NCI-H187 treated with DMSO at 0.1 percent for 48 hours (cell line): Measurements from ENCODE around the gene C20orf173.
"Not testable (repeated sequence)": the region's sequence is repeated elsewhere in the genome, so short reads cannot be mapped to it uniquely, and the experiment has no call there.

Source experiments
- DNase-seq: peaks from one replicate; lab custom pipeline; 2025; lab: John Stamatoyannopoulos, UW

C20orf173 gene

GRCh38 chr20:35546127-35546526 lies 16.7 kb upstream of the C20orf173 start:
- no peak for DNase-seq

GRCh38 chr20:35544941-35545340 lies 15.5 kb upstream of the C20orf173 start:
- not testable (repeated sequence) for DNase-seq

GRCh38 chr20:35544436-35544835 lies 15.0 kb upstream of the C20orf173 start:
- no peak for DNase-seq

DNA sequence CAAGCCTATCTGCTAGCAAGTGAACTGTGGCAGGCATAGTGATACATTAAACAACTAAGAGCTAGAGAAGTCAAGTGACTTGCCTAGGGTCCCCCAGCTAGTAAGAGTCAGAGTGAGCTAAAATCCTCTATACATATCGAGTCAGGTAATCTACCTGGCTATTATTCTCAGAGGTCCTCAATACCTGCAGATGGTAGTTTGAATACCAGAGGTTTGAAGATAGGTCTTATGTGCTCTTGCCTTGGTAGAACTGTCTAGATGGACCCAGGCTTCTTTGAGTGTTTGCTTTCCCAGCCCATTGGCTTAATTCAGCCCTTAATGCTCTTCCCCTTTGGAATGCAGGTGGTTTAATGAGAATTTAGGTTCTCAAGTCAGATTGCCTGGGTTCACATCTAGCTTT lies 13.5 kb upstream of the C20orf173 start:
- no peak for DNase-seq

DNA sequence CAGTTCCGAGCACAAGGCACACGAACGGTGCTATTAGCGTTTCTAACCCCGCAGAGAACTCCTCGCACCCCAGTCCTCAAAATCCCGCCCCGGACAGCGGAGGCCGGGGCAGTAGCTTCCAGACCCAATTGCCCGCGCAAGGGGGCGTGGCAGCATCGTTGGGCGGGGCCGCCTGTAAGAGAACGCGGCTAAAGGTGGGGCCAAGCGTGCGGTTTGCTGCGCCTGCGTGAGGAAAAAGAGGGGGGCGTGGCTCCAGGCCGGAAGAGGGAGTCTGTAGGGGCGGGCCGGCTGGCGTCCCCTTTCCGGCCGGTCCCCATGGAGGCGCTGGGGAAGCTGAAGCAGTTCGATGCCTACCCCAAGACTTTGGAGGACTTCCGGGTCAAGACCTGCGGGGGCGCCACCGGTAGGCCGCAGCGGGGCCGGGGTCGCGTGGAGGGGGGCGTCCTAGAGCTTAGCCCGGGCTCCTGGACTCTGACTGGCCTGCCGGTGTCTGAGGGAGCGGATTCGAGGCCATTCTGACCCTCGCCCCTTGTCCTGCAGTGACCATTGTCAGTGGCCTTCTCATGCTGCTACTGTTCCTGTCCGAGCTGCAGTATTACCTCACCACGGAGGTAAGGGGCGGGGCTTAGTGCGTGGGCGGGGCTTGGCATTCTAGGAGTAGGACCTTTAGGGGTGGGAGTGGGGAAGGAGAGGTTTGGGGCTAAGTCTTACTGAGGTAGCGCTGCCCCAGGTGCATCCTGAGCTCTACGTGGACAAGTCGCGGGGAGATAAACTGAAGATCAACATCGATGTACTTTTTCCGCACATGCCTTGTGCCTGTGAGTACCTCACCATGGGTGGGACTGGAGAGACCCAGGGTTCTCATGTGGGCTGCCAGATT lies 12.6 kb upstream of the C20orf173 start, which contains the start of gene ERGIC3:
Gene ERGIC3, plus strand, starts transcription at position 296 of the 880 bp plus-strand sequence. Its CDS starts 20 bp downstream, at position 316.
- DNase-seq = peak; percentile 68

- DNase-seq = no peak
These were observed 11.8 kb upstream of the C20orf173 start for GRCh38 chr20:35541118-35541782.

DNA sequence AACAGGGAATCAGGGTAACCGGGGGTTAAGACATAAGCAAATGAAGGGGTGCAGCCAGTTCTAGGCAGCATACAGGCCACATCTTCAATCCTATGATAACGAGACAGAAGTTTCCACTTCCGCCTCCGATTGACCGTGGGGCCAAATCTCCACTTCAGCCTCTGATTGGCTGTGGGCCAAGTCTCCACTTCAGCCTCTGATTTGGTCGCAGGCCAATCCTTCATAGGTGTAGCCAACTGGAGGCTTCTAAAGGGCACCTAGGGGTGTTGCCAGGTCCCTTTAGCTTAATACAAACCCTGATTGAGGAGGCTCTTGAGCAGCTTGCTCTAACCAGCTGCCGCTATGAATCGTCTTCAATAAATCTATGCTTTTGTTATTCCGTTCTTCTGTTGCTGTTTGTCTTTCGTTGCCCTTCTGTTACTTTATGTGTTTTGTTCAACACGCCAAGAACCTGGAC lies 10.3 kb upstream of the C20orf173 start:
- peak; percentile 79 for DNase-seq

GRCh38 chr20:35527122-35527769 lies 2.2 kb downstream of the C20orf173 start:
- DNase-seq = no peak

GRCh38 chr20:35525639-35526038 lies 3.8 kb downstream of the C20orf173 start:
- DNase-seq = no peak

GRCh38 chr20:35523298-35523888 lies 6.1 kb downstream of the C20orf173 start:
- no peak for DNase-seq

DNA sequence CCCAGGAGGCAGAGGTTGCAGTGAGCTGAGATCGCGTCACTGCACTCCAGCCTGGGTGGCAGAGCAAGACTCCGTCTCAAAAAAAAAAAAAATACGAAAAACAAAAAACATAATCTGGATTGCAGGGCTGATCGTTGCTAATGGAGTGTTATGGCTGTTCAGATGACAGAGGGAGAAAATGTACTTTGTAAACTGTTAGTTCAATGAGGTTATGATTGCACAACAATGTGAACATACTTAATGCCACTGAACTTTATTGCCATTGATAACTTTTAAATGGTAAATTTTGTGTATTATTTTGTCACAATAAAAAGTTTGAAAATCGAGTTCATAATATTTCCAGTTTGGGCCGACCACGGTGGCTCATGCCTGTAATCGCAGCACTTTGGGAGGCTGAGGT lies 10.5 kb downstream of the C20orf173 start:
- DNase-seq = no peak

DNA sequence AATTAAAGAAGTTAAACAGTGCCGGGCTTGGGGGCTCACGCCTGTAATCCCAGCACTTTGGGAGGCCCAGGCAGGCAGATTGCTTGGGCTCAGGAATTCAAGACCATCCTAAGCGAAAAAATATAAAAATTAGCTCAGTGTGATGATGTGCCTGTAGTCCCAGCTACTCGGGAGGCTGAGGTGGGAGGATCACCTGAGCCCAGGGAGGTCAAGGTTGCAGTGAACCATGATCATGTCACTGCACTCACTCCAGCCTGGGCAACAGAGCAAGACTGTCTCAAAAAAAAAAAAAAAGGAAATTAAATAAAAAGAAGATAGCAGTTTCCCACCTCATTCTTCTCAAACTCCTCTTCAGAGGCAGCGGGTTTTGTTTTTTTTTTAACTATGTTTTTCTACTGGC lies 11.7 kb downstream of the C20orf173 start:
- not testable (repeated sequence) for DNase-seq

DNA sequence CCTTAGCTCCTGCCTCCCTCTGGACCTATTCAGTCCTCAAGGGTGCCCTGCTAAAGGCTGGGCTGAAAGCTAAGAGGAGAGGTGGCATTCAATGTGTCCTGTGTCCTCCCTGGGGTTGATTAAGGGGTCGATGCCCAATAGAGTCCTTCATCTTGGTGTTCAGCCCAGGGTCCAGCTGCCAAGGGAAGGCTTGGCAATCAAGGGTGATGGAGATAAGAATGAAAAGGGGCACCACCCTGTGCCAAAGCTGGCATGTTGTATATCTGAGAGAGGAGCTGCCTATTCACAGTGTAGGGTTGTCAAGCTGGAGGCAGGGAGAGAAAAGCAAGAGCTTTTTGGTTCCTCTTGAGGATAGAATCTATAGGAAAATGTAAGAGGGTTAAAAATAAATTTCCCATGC lies 12.3 kb downstream of the C20orf173 start:
- no peak for DNase-seq

DNA sequence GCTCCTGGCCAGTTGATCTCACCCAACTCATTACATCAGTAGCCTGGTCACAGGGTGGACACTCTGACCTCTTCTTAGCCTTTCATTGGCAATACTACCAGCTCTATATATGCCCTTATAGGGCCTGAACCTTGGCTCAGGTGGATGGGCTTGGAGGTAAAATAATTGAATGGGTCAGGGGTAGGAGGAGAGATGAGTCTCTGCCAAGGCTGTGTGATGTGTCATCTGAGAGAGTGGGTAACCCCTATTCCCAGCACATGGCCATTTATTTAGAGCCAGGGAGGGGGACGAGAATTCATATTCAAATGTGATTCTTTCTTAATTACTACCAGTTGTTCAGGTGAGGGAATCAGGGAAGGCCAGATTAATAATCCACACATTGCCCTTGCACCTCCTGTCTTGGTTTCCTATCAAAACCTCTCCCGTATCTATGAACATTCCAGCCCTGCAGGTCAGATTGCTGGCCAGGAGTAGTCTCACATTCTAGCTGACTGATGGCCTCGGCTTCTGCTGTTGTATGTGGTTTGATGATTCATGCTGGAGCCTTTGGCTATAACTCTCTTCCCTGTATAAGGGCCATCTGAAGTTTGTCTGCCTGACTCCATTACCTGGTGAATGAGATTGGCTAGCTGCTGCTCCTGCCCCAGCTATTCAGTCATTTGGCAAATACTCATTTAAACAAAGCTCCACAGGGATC lies 13.4 kb downstream of the C20orf173 start:
- DNase-seq = no peak

DNA sequence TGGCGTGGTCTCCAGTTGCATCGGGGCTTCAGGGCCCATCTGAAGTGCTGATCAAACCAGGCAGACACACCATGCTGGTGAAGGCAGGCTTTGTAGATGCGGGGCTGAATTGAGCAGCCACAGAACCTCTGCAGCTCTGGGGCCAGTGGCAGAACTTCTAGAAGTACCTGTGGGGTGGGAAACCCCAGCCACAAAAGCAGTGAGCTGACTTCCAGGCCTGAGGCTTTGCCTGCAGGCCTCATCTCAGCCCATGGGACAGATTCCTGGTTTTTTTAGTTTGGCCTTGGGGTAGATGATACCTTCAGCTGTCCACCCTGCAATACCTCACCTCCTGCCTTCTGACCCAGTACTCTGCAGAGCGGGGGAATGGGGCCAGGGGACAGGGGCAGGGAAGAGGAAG lies 14.1 kb downstream of the C20orf173 start:
- no peak for DNase-seq

GRCh38 chr20:35514371-35514932 lies 15.0 kb downstream of the C20orf173 start:
- no peak for DNase-seq

- no peak for DNase-seq
These were observed 17.5 kb downstream of the C20orf173 start for GRCh38 chr20:35511814-35512420.

GRCh38 chr20:35510951-35511735 lies 18.3 kb downstream of the C20orf173 start:
- no peak for DNase-seq

- no peak for DNase-seq
These were observed 20.8 kb downstream of the C20orf173 start for GRCh38 chr20:35508493-35509218.
